Epithelial cell of prostate (primary cell): Measurements from ENCODE around the gene POLR3GL.

Source experiments
- DNase-seq: peaks from one replicate; pipeline ENCODE4 v3.0.0-alpha.2; 2011; ENCODE audit warnings: low read depth, low spot score
- H3K27ac ChIP-seq: fragments of 450-650 bp; 2 replicates; pipeline ENCODE4 v1.5.1; 2017; ENCODE audit warnings: mild to moderate bottlenecking

POLR3GL gene

DNA sequence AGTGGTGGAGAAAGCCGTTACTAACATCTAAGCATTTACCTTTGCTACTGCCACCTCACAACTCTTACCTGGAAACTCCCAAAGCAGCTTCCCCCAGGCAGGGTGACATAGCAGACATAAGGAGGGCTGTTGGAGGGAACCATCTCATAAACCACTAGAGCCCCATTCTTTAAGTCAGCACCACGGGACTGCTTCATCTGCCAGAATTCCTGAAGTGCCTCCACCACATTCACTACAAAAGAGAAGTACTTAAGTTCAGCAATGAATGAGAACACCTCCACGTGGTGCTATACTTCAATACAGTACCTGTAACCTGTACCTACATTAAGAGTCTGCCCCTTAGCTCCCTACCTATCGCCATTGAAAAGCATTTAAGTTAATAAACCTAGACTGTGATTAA, 16.9 kb upstream of the POLR3GL start:
- no peak overlapping the region for H3K27ac ChIP-seq
- DNase-seq, result no peak

DNA sequence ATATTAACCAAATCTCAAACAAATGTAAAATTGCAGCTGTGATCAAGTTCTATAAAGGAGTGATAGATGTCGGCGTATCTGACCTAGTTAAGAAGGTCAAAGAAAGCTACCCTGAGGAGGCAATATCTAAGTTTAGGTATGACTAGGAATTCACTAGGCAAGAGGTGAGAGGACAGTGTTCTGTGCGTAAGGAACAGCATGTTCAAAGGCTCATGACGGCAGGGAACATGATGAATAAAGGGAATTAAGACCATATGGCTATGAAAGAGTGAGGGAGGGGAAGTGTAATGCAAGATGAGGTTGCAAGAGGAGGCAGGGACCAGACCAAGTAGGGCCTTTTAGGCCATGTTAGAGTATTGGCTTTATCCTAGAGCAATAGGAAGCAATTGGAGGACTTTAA, 15.3 kb upstream of the POLR3GL start:
- no peak overlapping the region for H3K27ac ChIP-seq
- no peak for DNase-seq

DNA sequence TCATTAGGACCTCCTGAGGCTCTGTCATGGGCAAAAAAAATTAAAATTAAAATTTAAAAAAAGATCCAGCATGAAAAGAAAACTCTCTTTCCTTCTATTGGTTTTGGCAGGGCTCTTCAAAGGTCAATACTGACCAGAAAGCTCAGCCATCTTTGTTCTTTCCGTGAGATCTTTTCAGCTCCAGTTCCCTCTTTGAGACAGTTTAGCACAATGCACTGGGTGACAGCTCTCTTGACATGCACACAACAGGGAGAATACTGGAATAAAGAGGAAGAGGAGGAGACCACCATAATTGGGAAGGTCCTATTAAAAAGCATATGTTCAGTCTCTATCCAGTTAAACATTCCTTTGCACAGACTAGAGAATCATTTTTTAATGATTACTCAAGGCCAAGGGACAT, 13.0 kb upstream of the POLR3GL start:
- DNase-seq, result no peak
- no peak overlapping the region for H3K27ac ChIP-seq

DNA sequence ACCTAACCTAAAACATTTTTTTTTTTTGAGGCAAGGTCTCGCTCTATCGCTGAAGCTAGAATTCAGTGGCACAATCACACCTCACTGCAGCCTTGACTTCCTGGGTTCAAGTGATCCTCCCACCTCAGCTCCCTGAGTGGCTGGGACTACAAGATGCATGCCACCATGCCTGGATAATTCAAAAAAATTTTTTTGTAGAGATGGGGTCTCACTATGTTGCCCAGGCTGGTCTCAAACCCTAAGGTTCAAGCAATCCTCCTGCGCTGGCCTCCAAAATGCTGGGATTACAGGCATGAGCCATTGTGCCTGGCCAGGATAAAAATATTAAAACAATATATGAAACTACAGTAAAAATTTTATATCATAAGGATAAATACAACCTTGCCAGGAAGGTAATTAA, 11.6 kb upstream of the POLR3GL start:
- DNase-seq, result no peak

DNA sequence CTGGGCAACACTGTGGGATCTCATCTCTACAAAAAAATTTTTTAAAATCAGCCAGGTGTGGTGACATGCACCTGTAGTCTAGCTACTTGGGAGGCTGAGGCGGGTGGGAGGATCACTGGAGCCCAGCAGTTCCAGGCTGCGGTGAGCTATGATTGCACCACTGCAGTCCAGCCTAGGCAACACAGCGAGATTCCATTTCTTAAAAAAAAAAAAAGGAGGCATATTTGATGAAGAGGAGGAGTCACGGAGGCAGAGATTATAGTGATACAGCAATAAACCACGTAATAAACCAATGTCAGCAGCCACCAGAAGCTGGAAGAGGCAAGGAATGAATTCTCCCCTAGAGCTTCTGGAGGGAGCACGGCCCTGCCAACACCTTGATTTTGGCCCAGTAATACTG, 10.6 kb upstream of the POLR3GL start:
- H3K27ac ChIP-seq, result no peak overlapping the region
- DNase-seq, result no peak

More for the DNA sequence above, 11.6 kb upstream of the POLR3GL start:
- no peak overlapping the region for H3K27ac ChIP-seq

GRCh38 chr1:145955436-145955835, 9.1 kb upstream of the POLR3GL start:
- DNase-seq, result no peak
- no peak overlapping the region for H3K27ac ChIP-seq

DNA sequence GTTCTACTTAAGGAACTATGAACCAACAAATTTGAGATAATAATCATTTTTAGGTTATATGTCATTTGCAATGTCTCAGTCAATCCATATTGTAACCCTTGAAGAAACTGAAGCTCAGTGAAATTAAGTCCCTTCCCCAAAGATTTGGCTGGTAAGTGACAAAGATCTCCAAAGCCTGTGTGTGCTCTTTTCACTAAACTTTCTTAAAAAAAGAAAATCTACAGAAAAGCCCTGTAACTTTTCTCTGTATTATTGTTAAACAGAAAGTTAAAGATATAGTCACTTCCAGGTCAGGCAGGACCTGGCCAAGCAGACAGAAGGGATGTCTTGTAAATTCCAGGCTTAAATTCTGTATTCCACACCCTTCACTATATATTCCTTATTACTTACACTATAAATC, 8.1 kb upstream of the POLR3GL start:
- DNase-seq, result no peak
- H3K27ac ChIP-seq, result peak overlapping the region; percentile 48

GRCh38 chr1:145956781-145957442, 7.6 kb upstream of the POLR3GL start:
- H3K27ac ChIP-seq, result peak overlapping the region; percentile 48
- DNase-seq, result no peak

DNA sequence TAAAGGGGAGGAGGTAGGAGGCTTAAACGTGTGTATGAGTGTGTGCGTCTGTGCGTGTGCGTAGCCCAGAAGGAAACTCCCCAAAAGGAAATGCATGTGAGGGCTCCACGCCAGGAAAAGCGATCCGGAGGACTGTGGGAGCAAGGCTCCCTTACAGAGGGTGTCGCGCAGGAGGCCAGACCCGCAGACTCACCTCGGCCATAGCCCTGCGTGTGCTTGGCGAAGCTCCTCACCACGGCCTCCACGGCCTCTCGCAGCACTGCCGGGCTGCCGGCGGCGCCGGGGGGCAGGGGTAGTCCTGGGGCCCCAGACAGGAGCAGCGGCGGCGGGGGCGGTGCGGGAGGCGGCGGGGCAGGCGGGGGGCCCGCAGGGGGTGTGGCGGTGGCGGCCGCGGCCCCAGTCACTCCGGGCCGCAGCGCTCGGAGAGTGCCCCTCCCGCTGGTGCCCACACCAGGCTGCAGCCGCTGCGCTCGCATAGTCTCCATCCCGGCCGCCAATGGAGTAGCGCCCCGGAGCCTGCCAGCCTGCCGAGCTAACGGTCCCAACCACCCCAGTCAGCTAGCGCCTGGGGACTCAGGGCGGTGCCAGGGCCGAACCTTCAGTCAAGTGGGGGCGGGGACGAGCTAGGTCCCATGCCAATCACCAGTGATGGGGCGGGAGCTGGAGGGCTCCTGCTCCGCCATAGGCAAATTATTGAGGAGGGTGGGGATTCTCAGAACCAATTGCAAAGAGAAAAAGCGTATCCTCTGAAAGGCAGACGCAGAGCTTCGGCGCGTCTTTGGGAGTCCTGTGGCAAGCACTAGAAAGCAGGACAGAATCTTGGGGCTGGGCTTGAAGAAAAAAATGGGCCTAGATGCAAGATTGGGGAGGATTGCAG, 6.8 kb upstream of the POLR3GL start, which contains the start of gene LIX1L:
Gene LIX1L, minus strand, starts transcription at position 575 of the 877 bp plus-strand sequence. Its CDS starts 90 bp downstream, at position 485.
- DNase-seq, result peak; percentile 82
- H3K27ac ChIP-seq, result peak within 1 kb of the TSS; percentile 48

- H3K27ac ChIP-seq, result no peak overlapping the region
Measured at GRCh38 chr1:145958734-145959133, 5.8 kb upstream of the POLR3GL start.

GRCh38 chr1:145959333-145959732, 5.2 kb upstream of the POLR3GL start:
- DNase-seq, result no peak
- H3K27ac ChIP-seq, result no peak overlapping the region

More at GRCh38 chr1:145958734-145959133, 5.8 kb upstream of the POLR3GL start:
- no peak for DNase-seq

- H3K27ac ChIP-seq, result no peak overlapping the region
- no peak for DNase-seq
Measured at GRCh38 chr1:145959957-145960467, 4.5 kb upstream of the POLR3GL start.

- no peak overlapping the region for H3K27ac ChIP-seq
- no peak for DNase-seq
Measured at GRCh38 chr1:145960468-145961108, 3.9 kb upstream of the POLR3GL start.

DNA sequence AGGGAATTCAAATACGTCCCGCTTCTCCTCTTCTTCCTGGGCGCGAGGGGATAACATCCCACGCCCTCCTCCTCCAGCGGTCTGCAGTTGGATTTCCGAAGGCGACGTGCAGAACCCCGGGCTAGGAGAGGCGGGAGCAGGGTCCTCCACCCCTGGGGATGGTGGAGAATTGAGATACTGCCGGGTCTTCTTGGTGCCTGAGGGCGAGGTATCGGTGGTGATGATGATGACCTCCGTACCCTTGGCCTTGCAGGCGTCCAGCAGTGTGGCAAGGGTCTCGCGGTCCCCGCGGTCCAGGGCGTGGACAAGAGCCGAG, 3.4 kb upstream of the POLR3GL start:
- no peak overlapping the region for H3K27ac ChIP-seq
- no peak for DNase-seq

GRCh38 chr1:145961425-145962156, 2.9 kb upstream of the POLR3GL start:
- H3K27ac ChIP-seq, result no peak overlapping the region
- no peak for DNase-seq

GRCh38 chr1:145962157-145963102, 2.1 kb upstream of the POLR3GL start:
- H3K27ac ChIP-seq, result no peak overlapping the region
- no peak for DNase-seq

DNA sequence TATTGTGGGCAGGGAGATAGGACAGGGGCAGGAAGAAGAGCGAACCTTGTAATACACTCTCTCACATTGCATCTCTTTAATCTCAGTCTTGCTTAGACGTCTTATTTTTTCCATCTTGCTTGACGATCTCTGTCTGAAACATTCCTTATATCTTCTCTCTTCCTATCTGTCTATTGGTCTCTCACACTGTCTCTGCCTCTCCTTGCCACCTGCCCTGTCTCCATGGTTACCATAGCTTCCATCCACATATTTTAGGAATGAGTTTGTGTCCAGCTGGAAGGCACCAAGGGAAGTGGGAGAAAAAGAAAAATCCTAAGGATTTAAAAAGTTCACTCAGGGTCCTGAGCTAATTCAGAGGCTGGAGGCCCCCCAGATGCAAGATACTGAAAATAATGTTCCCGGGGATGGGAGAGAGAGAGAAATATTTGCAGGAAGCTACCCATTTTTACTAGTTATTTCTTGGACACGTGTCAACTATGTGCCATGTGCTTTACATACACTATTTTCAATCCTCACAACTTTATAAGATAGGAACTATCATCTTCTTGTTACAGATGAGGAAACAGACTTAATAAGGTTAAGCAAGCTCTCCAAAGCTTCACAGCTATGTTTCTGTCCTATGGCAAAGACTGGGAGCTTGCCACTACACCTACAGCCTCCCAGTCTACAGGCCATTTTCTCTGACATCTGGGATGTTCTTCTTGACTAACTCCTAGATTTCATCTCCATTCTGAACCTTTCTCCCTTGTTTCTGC, 1.0 kb upstream of the POLR3GL start:
- peak overlapping the region; percentile 50 for H3K27ac ChIP-seq
- DNase-seq, result no peak

DNA sequence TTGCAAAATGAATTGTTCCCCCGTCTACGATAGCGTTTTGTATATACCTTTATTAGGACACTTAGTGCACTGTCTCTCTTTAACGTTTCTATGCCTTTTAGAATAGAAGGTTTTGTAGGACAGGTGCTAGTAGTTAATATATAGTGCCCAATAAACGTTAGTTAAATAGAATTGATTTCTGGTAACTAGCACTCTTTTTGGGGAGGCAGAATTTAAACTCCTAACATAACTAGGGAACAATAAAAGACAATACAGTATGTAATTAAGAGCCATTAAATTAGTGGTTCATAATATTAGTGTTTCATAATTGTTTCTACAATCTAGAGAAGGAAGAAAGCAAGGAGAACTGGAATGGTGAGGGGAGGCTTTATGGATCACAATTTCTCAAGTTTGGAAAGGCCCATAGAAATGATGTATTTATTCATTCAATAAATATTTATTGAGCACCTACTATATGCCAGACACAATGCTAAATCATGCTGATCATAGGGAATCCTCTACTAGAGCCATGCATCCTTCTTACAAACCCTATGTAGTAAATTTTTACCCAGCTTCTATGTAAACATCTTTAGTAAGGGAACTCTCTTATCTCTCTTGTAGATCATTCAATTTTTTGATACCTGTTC, 742 bp downstream of the POLR3GL start:
- H3K27ac ChIP-seq, result peak overlapping the region; percentile 50
- DNase-seq, result no peak
